Right lobe of liver (tissue), 6 donors: ENCODE data around the gene LRRC28. TPM values are rescaled to one million over a fixed set of nuclear protein-coding genes. Genes with fewer than 3 reads are reported as not detected.

ENCODE experiments used
- ATAC-seq, 4 donors: fragments of 200-7000 bp; cut with Tn5 transposase; one replicate each; pipeline ENCODE4 v1.9.1; 2020; ENCODE audit warnings: mild to moderate bottlenecking in 4 of 4, moderate library complexity in 4 of 4
- DNase-seq, 3 donors: peaks; one replicate each; pipeline ENCODE4 v3.0.0-alpha.2; 2020
- H3K27ac ChIP-seq, 3 donors: fragments of 200-600 bp; one replicate each; pipeline ENCODE4 v1.8.0; 2022
- H3K27me3 ChIP-seq, 2 donors: fragments of 200-600 bp; one replicate each; pipeline ENCODE4 v1.8.0; 2022
- H3K36me3 ChIP-seq, 4 donors: fragments of 200-600 bp; sonication (generic) in 1 of 4; one replicate each; pipeline versions ENCODE4 v1.5.1 to v1.8.0; 2017 to 2022; ENCODE audit warnings: control low read depth in 1 of 4
- H3K4me1 ChIP-seq, 4 donors: fragments of 200-600 bp; sonication (generic) in 1 of 4; one replicate each; pipeline versions ENCODE4 v1.5.1 to v1.8.0; 2017 to 2022; ENCODE audit warnings: control low read depth in 1 of 4
- H3K4me3 ChIP-seq, 3 donors: fragments of 200-600 bp; one replicate each; pipeline ENCODE4 v1.8.0; 2022
- H3K9me3 ChIP-seq, 4 donors: fragments of 200-600 bp; sonication (generic) in 1 of 4; one replicate each; pipeline versions ENCODE4 v1.5.1 to v1.8.0; 2017 to 2022; ENCODE audit warnings: control low read depth in 1 of 4
- POLR2A ChIP-seq: fragments of 450-650 bp; IDR thresholded peaks from one replicate; pipeline ENCODE4 v1.6.1; 2017; ENCODE audit warnings: antibody characterized with exemption, mild to moderate bottlenecking
- WGBS: methylation state at CpG from one replicate; pipeline ENCODE4 v1.1.6; 2018; ENCODE audit warnings: low coverage, low lambda C conversion rate; ENCODE audit not compliant: insufficient coverage; ENCODE audit errors: missing lambda C conversion rate; 5-methylcytosine and 5-hydroxymethylcytosine counted together
- intact Hi-C, 2 donors: fragments of 100-400 bp; cut with DNase I; formaldehyde crosslinking; loops; one replicate each; pipeline versions ENCODE4 v1.11.2 to v1.14.1; 2022
- total RNA-seq, 6 experiments: library from RNA; depleted of rRNA in 2 of 6; stranded (reverse); fragments of >200 nt in 2 of 6; fragmentation: NEBNext Ultra II Directional in 3 of 6; extraction: Animal tissue kit (Norgen Biotek cat#: 25700) in 3 of 6; gene quantifications; one replicate each; pipeline versions ENCODE4 v1.1.0 to v1.2.4, GENCODE V29; 2016 to 2023
- TF ChIP-seq, protein P1 (sequence below), 4 donors: fragments of 200-600 bp in 3 of 4; fragments of 450-650 bp in 1 of 4; IDR thresholded peaks; one replicate each; pipeline versions ENCODE4 v1.5.1 to v1.8.0; 2016 to 2022; ENCODE audit warnings: antibody characterized with exemption in 4 of 4, mild to moderate bottlenecking in 2 of 4
- donor health status: DM: no; HTN: yes; CAD: no.
- donor health status: DM: no; HTN: no; CAD: no.
- donor health status: DM: no; HTN: no; CAD: no.
- donor health status: DM: no; HTN: yes; CAD: no.
- donor health status: DM: no; HTN: yes; CAD: no.

The LRRC28 gene
- total RNA-seq, 6 experiments from 2014 or later = 21.8 to 70.1 (median 31.9) TPM

DNA sequence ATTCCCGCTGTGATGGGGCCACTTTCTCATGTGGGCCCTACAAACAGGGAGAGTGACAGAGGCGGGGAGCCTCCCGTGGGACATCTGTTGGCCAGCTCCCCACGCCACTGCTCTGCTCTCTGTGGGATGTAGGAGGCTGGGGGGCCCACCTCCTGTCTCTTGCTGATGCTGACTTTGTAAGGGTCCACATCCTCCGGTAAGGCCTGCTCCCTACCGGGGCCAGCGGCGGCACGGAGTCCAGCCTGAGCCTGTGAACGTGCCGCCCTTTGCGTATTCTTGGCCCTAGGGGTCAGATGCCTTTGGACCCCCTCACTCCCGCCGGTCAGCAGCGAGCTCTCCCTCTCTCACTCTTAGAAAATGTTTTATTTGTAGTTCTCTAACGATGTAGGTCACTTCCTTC lies 153.2 kb downstream of the LRRC28 start:
- 64% methylated on average over 1 of the region's 16 CpGs for WGBS
- ATAC-seq (no peak), DNase-seq (no peak)
- Histone ChIP-seq H3K4me3 (no peak overlapping the region), H3K27me3 (no peaks in the 10 kb centered on the region), H3K4me1 (peaks cover 0 to 13% (median 3%) of the 10 kb centered on the region in 4 donors), H3K36me3 (no peaks in the 10 kb centered on the region), H3K9me3 (no peaks in the 10 kb centered on the region), H3K27ac (no peak overlapping the region)
- intact Hi-C loops = loop anchor here in 1 of 2 donors (10.0 kb wide), 1 partner anchor 300 kb away; no protein-coding TSS in a partner anchor
- TF ChIP-seq POLR2A = no peak
- TF ChIP-seq, protein P1, sequence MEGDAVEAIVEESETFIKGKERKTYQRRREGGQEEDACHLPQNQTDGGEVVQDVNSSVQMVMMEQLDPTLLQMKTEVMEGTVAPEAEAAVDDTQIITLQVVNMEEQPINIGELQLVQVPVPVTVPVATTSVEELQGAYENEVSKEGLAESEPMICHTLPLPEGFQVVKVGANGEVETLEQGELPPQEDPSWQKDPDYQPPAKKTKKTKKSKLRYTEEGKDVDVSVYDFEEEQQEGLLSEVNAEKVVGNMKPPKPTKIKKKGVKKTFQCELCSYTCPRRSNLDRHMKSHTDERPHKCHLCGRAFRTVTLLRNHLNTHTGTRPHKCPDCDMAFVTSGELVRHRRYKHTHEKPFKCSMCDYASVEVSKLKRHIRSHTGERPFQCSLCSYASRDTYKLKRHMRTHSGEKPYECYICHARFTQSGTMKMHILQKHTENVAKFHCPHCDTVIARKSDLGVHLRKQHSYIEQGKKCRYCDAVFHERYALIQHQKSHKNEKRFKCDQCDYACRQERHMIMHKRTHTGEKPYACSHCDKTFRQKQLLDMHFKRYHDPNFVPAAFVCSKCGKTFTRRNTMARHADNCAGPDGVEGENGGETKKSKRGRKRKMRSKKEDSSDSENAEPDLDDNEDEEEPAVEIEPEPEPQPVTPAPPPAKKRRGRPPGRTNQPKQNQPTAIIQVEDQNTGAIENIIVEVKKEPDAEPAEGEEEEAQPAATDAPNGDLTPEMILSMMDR (IDR thresholded peaks at IDR 0.05) = no peak

DNA sequence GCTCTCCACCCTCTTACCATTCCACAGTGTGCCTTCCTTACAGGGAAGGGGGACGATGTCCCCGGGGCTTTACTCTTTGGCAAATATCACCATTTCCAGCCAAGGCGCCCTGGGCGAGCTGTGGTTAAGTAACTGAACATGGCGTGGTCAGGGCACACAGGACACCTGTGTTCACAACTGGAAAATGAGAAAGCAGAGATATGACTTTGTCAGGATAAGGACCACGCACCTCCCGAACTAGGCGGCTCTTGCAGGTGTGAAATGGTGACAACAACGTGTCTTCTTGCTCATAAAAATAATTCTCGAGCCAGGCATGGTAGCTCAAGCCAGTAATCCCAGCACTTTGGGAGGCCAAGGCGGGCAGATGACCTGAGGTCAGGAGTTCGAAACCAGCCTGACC lies 154.8 kb downstream of the LRRC28 start:
- Histone ChIP-seq H3K4me1 (peaks cover 0 to 13% (median 3%) of the 10 kb centered on the region in 4 donors), H3K4me3 (no peak overlapping the region), H3K36me3 (no peaks in the 10 kb centered on the region), H3K9me3 (no peaks in the 10 kb centered on the region), H3K27me3 (no peaks in the 10 kb centered on the region), H3K27ac (no peak overlapping the region)
- intact Hi-C loops = loop anchor here in 1 of 2 donors (10.0 kb wide), 1 partner anchor 299 kb away; no protein-coding TSS in a partner anchor
- no peak for DNase-seq
- WGBS = 85% methylated on average over 6 of the region's 12 CpGs
- no peak for TF ChIP-seq POLR2A
- TF ChIP-seq, protein P1 (IDR thresholded peaks at IDR 0.05) = no peak
- no peak for ATAC-seq

DNA sequence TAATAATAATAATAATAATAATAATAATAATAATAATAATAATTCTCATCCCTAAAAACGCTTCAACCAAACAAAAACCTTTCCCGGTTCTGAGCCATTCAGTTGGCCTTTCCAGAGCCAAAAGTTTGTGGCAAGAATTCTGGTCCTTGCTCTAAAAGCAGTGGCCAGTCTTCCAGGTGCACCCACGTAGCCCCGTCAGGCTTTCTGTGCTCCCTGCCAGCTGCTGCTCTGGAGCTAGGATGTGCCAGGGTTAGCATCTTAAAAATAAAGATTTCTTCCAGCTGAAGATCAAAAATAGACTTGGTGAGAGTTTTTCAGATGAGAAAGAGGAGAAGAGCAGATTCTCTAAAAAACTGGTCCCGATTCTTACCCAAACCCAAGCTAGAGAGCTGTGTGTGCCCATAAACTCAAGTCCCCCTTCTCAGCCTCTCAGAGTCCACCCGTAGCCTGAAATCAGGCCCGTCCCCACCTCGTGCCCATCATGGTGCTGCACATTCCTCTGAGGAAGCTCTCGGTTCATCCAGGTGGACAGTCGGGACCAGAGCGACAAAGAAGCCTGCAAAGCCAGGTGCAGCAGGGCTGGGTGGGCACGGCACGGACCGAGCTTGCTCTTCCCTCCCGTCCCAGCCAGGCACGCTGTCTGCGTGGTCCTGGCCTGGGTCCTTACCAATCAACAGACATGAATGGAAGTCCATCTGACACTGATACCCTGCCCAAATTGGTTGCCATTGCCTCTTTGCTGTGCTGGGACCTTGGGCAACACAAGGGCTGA lies 155.6 kb downstream of the LRRC28 start:
- ATAC-seq (no peak), DNase-seq (no peak)
- Histone ChIP-seq H3K27ac (no peak overlapping the region), H3K27me3 (no peaks in the 10 kb centered on the region), H3K9me3 (no peaks in the 10 kb centered on the region), H3K4me3 (no peak overlapping the region), H3K36me3 (no peaks in the 10 kb centered on the region), H3K4me1 (peaks cover 0 to 8% (median 0%) of the 10 kb centered on the region in 4 donors)
- 88% methylated on average over 14 of the region's 17 CpGs for WGBS
- intact Hi-C loops = loop anchor here in 1 of 2 donors (10.0 kb wide), 1 partner anchor 298 kb away; no protein-coding TSS in a partner anchor
- TF ChIP-seq, protein P1 (IDR thresholded peaks at IDR 0.05) = no peak
- TF ChIP-seq POLR2A = no peak

DNA sequence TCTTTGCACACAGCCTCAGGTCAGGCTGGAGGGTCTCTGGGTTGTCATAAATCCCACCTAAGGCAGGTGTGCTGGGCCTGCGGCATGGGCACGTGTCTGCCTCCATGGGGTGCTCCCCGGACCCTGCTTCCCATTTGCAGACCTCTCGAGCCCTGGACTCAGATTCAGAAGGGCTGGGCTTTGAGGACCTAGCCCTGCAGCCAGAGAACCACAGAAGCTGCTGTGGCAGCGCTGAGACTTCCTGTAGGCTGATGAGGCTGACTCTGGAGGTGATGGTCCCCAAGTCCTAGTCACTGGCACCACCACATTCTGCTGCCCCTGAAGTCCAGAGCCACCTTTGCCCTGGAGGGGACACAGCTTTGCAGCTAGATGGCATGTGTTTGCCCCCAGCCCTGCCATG lies 156.4 kb downstream of the LRRC28 start:
- no peak overlapping the region for H3K4me3 ChIP-seq
- intact Hi-C loops = loop anchor here in 1 of 2 donors (10.0 kb wide), 1 partner anchor 297 kb away; no protein-coding TSS in a partner anchor
- no peaks in the 10 kb centered on the region for H3K9me3 ChIP-seq
- H3K4me1 ChIP-seq = peaks cover 0 to 5% (median 0%) of the 10 kb centered on the region in 4 donors
- DNase-seq = no peak
- TF ChIP-seq, protein P1 (IDR thresholded peaks at IDR 0.05) = no peak
- no peak for TF ChIP-seq POLR2A
- no peak for ATAC-seq
- no peaks in the 10 kb centered on the region for H3K27me3 ChIP-seq
- H3K36me3 ChIP-seq = no peaks in the 10 kb centered on the region
- H3K27ac ChIP-seq = no peak overlapping the region
- no CpG with 5 or more reads among the region's 5 CpGs for WGBS
